Neuronal stem cell (in vitro differentiated cells): Measurements from ENCODE around the gene HTATSF1.

Experiments used
- DNase-seq: peaks from one replicate; pipeline ENCODE4 v3.0.0-alpha.2; 2013; ENCODE audit warnings: low spot score
- H2AFZ ChIP-seq: one replicate; pipeline ENCODE4 v1.6.1; 2013; ENCODE audit warnings: mild to moderate bottlenecking, low read length, inconsistent platforms
- H2AK5ac ChIP-seq: 2 replicates; pipeline ENCODE4 v1.6.1; 2013; ENCODE audit warnings: low read depth, mild to moderate bottlenecking, inconsistent platforms, low read length, moderate library complexity, mixed read lengths
- H2BK120ac ChIP-seq: 2 replicates; pipeline ENCODE4 v1.6.1; 2013; ENCODE audit warnings: low read depth, mild to moderate bottlenecking, inconsistent platforms, low read length, moderate library complexity, mixed read lengths
- H2BK12ac ChIP-seq: one replicate; pipeline ENCODE4 v1.6.1; 2013; ENCODE audit warnings: low read length, inconsistent platforms
- H2BK15ac ChIP-seq: 2 replicates; pipeline ENCODE4 v1.6.1; 2013; ENCODE audit warnings: mild to moderate bottlenecking, low read length, inconsistent platforms, mixed read lengths
- H2BK5ac ChIP-seq: one replicate; pipeline ENCODE4 v1.6.1; 2013; ENCODE audit warnings: inconsistent platforms, mild to moderate bottlenecking, low read length, moderate library complexity
- H3K14ac ChIP-seq: one replicate; pipeline ENCODE4 v1.6.1; 2013; ENCODE audit warnings: low read length, inconsistent platforms
- H3K18ac ChIP-seq: 2 replicates; pipeline ENCODE4 v1.6.1; 2013; ENCODE audit warnings: low read length, inconsistent platforms
- H3K23ac ChIP-seq: 2 replicates; pipeline ENCODE4 v1.6.1; 2013; ENCODE audit warnings: low read depth, mild to moderate bottlenecking, mixed read lengths, low read length, inconsistent platforms; ENCODE audit not compliant: poor library complexity
- H3K27ac ChIP-seq: replicated peaks from 3 replicates; pipeline ENCODE4 v1.5.1; 2013; ENCODE audit warnings: low read length, inconsistent platforms
- H3K27me3 ChIP-seq, 3 experiments: 2 replicates each; pipeline ENCODE4 v1.6.1; 2013; ENCODE audit warnings: low read length in 3 of 3, mild to moderate bottlenecking in 2 of 3, inconsistent platforms in 1 of 3, low read depth in 1 of 3, mixed read lengths in 1 of 3, moderate library complexity in 1 of 3; ENCODE audit not compliant: control insufficient read depth in 3 of 3, insufficient read depth in 3 of 3
- H3K36me3 ChIP-seq, 2 donors: replicated peaks in 1 of 2; 2 replicates each; pipeline ENCODE4 v1.6.1; 2013; ENCODE audit warnings: low read length in 2 of 2; ENCODE audit not compliant: control insufficient read depth in 2 of 2, insufficient read depth in 2 of 2
- H3K4ac ChIP-seq: 2 replicates; pipeline ENCODE4 v1.6.1; 2013; ENCODE audit warnings: inconsistent platforms, mild to moderate bottlenecking, low read length, moderate library complexity
- H3K4me1 ChIP-seq, 2 donors: 1 replicate in 1 of 2; 2 replicates in 1 of 2; pipeline ENCODE4 v1.6.1; 2013; ENCODE audit warnings: low read length in 2 of 2, low read depth in 1 of 2; ENCODE audit not compliant: control insufficient read depth in 2 of 2, insufficient read depth in 1 of 2
- H3K4me2 ChIP-seq: one replicate; pipeline ENCODE4 v1.6.1; 2013; ENCODE audit warnings: mild to moderate bottlenecking, low read length, inconsistent platforms; ENCODE audit not compliant: insufficient read depth, poor library complexity, severe bottlenecking
- H3K4me3 ChIP-seq, 2 donors: 2 replicates each; pipeline ENCODE4 v1.5.1; 2013; ENCODE audit warnings: low read length in 2 of 2, mild to moderate bottlenecking in 2 of 2, inconsistent platforms in 1 of 2, moderate library complexity in 1 of 2
- H3K79me1 ChIP-seq: one replicate; pipeline ENCODE4 v1.6.1; 2013; ENCODE audit warnings: low read depth, mild to moderate bottlenecking, inconsistent platforms, low read length, moderate library complexity
- H3K9ac ChIP-seq: one replicate; pipeline ENCODE4 v1.6.1; 2013; ENCODE audit warnings: mild to moderate bottlenecking, low read depth, low read length, inconsistent platforms; ENCODE audit not compliant: poor library complexity
- H3K9me3 ChIP-seq, 2 donors: replicated peaks in 1 of 2; 2 replicates each; pipeline versions ENCODE3 to v1.6.1; 2013; ENCODE audit warnings: low read length in 2 of 2, mild to moderate bottlenecking in 2 of 2, inconsistent platforms in 1 of 2, low read depth in 1 of 2, mixed read lengths in 1 of 2, moderate library complexity in 1 of 2; ENCODE audit not compliant: control insufficient read depth in 2 of 2, insufficient read depth in 1 of 2
- H4K8ac ChIP-seq: one replicate; pipeline ENCODE4 v1.6.1; 2013; ENCODE audit warnings: low read depth, mild to moderate bottlenecking, inconsistent platforms, low read length, moderate library complexity
- H4K91ac ChIP-seq: one replicate; pipeline ENCODE4 v1.6.1; 2013; ENCODE audit warnings: low read length, low read depth, mild to moderate bottlenecking, inconsistent platforms; ENCODE audit not compliant: poor library complexity
- WGBS, 2 donors: extraction: QIAGEN DNeasy Blood & Tissue Kit; methylation state at CpG; one replicate each; pipeline ENCODE4 v1.1.7; 2013; ENCODE audit warnings: missing lambda C conversion rate in 2 of 2, mixed read lengths in 1 of 2; ENCODE audit not compliant: insufficient read length in 2 of 2, insufficient replicate concordance in 1 of 2; ENCODE audit errors: extremely low coverage in 2 of 2; 5-methylcytosine and 5-hydroxymethylcytosine counted together

HTATSF1 gene

DNA sequence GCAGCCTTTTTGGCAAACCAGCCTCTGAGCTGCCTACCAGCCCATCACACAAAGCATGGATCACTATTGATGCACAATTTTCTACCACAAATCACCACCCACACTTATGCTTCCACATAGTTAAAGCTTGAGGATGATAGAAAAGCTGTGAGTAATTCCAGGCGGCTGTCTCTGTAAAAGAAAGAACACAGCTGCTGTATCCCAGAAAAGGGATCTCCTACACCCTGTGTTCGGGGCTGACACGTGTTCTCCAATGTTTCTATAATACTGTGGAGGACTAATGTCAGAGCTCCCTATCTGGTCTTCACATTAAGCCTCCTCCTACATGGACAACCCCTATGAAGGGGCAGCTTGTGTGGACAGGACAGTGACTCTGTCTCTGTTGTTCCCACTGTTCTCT is 22.2 kb upstream of the HTATSF1 start:
- H3K4me1 ChIP-seq: no peaks in the 10 kb centered on the region
- no peak overlapping the region for H2AFZ ChIP-seq
- no peak overlapping the region for H3K27ac ChIP-seq
- no peak overlapping the region for H3K14ac ChIP-seq
- no peak overlapping the region for H4K8ac ChIP-seq
- H3K79me1 ChIP-seq: no peaks in the 10 kb centered on the region
- H3K4me2 ChIP-seq: no peak overlapping the region
- H3K9ac ChIP-seq: no peak overlapping the region
- no peak overlapping the region for H3K4me3 ChIP-seq
- H2AK5ac ChIP-seq: no peak overlapping the region
- no peak overlapping the region for H2BK12ac ChIP-seq
- no peak overlapping the region for H3K18ac ChIP-seq
- peaks cover 0 to 20% (median 0%) of the 10 kb centered on the region in 3 experiments for H3K27me3 ChIP-seq
- H2BK5ac ChIP-seq: no peak overlapping the region
- no peak overlapping the region for H3K23ac ChIP-seq
- no peak overlapping the region for H2BK120ac ChIP-seq
- no peak overlapping the region for H4K91ac ChIP-seq
- DNase-seq: no peak
- H3K36me3 ChIP-seq: no peaks in the 10 kb centered on the region
- H3K4ac ChIP-seq: no peak overlapping the region
- H3K9me3 ChIP-seq: no peaks in the 10 kb centered on the region
- no peak overlapping the region for H2BK15ac ChIP-seq
- no CpG with 5 or more reads among the region's 3 CpGs for WGBS, 2 donors

DNA sequence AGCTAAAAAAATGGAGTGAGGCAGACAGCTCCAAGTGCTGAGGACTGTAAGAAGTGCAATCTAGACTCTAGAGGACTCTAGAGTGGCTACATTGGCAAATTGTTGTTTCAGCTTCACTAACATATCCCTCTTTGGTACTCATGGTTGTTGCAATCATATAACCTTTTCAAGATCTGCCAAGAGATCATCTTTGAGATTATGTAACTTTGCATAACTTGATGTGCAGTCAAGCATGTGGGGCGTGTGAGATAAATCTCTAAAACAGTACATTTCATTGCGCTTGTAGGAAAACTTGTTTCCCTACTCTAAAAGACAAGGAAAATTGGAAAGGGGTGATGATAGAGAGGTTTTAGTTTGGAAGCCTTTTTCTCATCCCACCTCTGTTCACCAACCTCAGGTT is 20.9 kb upstream of the HTATSF1 start:
- H2BK120ac ChIP-seq: no peak overlapping the region
- H3K23ac ChIP-seq: no peak overlapping the region
- no peak overlapping the region for H3K14ac ChIP-seq
- H2BK5ac ChIP-seq: no peak overlapping the region
- no peak for DNase-seq
- no peaks in the 10 kb centered on the region for H3K79me1 ChIP-seq
- H3K9me3 ChIP-seq: no peaks in the 10 kb centered on the region
- H3K36me3 ChIP-seq: no peaks in the 10 kb centered on the region
- no peak overlapping the region for H3K27ac ChIP-seq
- no CpG with 5 or more reads among the region's 2 CpGs for WGBS, 2 donors
- H3K4me2 ChIP-seq: no peak overlapping the region
- H2BK15ac ChIP-seq: no peak overlapping the region
- H2BK12ac ChIP-seq: no peak overlapping the region
- H3K4me3 ChIP-seq: no peak overlapping the region
- H3K27me3 ChIP-seq: peaks cover 0 to 12% (median 0%) of the 10 kb centered on the region in 3 experiments
- no peaks in the 10 kb centered on the region for H3K4me1 ChIP-seq
- no peak overlapping the region for H2AK5ac ChIP-seq
- H3K9ac ChIP-seq: no peak overlapping the region
- H4K8ac ChIP-seq: no peak overlapping the region
- H3K18ac ChIP-seq: no peak overlapping the region
- H3K4ac ChIP-seq: no peak overlapping the region
- no peak overlapping the region for H4K91ac ChIP-seq
- no peak overlapping the region for H2AFZ ChIP-seq

DNA sequence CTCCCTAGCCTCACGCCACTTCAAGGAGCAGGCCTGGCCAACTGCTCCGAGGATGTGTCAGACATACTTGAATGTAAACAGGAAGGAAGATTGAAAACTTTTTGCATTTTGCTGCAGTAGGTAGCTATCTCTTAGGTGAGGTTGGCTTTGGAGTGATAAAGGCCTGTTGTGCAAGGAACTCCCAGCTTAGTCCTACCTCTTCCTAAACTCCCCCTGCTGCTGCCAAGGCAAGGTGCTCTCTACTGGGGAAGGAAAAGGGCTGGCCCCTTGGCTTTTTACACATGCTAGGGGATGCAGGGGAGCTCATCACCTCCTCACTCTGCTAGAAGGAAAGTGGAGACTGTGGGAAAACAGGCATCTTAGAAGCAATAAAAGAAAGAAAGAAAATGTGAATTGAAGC is 20.4 kb upstream of the HTATSF1 start:
- H3K27me3 ChIP-seq: peaks cover 0 to 8% (median 0%) of the 10 kb centered on the region in 3 experiments
- no peaks in the 10 kb centered on the region for H3K9me3 ChIP-seq
- H3K79me1 ChIP-seq: no peaks in the 10 kb centered on the region
- H3K27ac ChIP-seq: no peak overlapping the region
- H4K91ac ChIP-seq: no peak overlapping the region
- no peaks in the 10 kb centered on the region for H3K4me1 ChIP-seq
- H3K4ac ChIP-seq: no peak overlapping the region
- no peak overlapping the region for H2BK15ac ChIP-seq
- no peak overlapping the region for H2BK12ac ChIP-seq
- no peak overlapping the region for H3K9ac ChIP-seq
- H3K14ac ChIP-seq: no peak overlapping the region
- H3K18ac ChIP-seq: no peak overlapping the region
- no peak overlapping the region for H4K8ac ChIP-seq
- H3K4me2 ChIP-seq: no peak overlapping the region
- no peak overlapping the region for H2BK5ac ChIP-seq
- H2BK120ac ChIP-seq: no peak overlapping the region
- WGBS, 2 donors: no CpG with 5 or more reads among the region's 2 CpGs
- no peak overlapping the region for H3K4me3 ChIP-seq
- no peak overlapping the region for H2AFZ ChIP-seq
- DNase-seq: no peak
- H2AK5ac ChIP-seq: no peak overlapping the region
- no peak overlapping the region for H3K23ac ChIP-seq
- H3K36me3 ChIP-seq: no peaks in the 10 kb centered on the region

DNA sequence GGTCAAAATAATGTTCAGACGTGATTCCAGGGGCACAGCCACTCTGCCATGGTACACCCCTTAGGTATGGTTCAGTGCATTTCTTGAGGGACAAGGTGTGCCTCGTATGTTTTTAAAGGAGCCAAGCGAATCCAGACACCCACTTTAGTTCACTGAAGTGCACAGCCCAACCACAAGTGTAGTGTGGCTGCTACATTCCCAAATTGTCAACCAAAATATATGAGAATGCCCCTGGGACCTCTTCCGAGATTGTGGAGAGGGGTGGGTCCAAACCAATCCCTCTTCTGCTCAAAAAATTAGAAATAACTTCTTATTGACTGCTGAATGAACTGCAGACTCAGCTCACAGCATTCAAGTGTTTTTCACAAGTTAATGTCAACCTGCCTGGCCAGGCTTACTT is 17.0 kb upstream of the HTATSF1 start:
- Histone ChIP-seq H2BK12ac (no peak overlapping the region), H4K91ac (no peak overlapping the region), H3K79me1 (no peaks in the 10 kb centered on the region), H3K23ac (no peak overlapping the region), H2AK5ac (no peak overlapping the region), H3K27ac (no peak overlapping the region), H2AFZ (no peak overlapping the region), H3K4me3 (no peak overlapping the region), H3K18ac (no peak overlapping the region), H3K36me3 (no peaks in the 10 kb centered on the region), H2BK120ac (no peak overlapping the region), H3K4ac (no peak overlapping the region), H3K14ac (no peak overlapping the region), H3K27me3 (peaks cover 0 to 2% (median 0%) of the 10 kb centered on the region in 3 experiments), H3K9ac (no peak overlapping the region), H4K8ac (no peak overlapping the region), H2BK5ac (no peak overlapping the region), H3K4me1 (no peaks in the 10 kb centered on the region), H3K9me3 (no peaks in the 10 kb centered on the region), H3K4me2 (no peak overlapping the region), H2BK15ac (no peak overlapping the region)
- WGBS, 2 donors: no CpG with 5 or more reads among the region's 4 CpGs
- no peak for DNase-seq
